Neural progenitor cell (in vitro differentiated cells): ENCODE results near the gene CHI3L1.

Experiments
- EZH2 ChIP-seq: fragments of 200-600 bp; sonication (generic); IDR thresholded peaks from 2 replicates; pipeline ENCODE4 v1.6.1; 2017; ENCODE audit warnings: antibody characterized with exemption, mild to moderate bottlenecking, moderate library complexity
- TF ChIP-seq, protein P1 (sequence below): fragments of 200-600 bp; sonication (generic); IDR thresholded peaks from 2 replicates; pipeline ENCODE4 v1.5.1; 2017; ENCODE audit warnings: antibody characterized with exemption, mild to moderate bottlenecking

DNA sequence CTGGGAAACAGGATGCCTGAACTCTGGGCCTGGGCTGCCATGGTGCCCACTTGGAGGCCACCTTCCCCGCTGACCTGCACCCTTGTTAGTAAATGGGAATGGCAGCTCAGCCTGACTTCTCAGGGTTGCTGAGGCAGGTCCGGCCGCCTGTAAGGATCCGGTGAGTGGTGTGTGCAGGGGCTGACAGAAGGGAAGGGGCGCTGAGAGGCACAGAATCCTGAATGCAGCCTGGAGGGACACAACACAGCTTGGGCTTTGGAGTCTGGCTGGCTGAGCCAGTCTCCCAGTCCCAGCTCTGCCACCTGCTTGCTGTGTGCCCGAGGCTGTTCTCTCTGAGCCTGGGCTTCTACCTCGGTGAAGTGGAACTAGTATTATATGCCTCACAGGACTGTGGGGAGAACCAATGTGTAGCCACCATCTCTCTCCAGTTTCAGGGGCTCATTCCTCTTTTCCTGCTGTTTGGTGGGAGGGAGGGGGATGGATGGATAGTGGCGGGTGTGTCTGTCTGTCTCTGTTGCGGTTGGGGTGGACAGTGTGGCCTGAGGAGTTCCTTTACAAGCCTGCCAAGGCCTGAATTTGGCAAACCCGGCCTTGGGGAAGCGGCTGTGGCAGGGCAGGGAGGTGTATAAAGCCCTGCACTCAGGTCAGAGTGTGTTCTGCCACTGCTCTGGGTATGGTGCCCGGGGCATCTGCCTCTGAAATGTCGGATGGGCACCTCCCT is 41.0 kb downstream of the CHI3L1 start:
- TF ChIP-seq, protein P1, sequence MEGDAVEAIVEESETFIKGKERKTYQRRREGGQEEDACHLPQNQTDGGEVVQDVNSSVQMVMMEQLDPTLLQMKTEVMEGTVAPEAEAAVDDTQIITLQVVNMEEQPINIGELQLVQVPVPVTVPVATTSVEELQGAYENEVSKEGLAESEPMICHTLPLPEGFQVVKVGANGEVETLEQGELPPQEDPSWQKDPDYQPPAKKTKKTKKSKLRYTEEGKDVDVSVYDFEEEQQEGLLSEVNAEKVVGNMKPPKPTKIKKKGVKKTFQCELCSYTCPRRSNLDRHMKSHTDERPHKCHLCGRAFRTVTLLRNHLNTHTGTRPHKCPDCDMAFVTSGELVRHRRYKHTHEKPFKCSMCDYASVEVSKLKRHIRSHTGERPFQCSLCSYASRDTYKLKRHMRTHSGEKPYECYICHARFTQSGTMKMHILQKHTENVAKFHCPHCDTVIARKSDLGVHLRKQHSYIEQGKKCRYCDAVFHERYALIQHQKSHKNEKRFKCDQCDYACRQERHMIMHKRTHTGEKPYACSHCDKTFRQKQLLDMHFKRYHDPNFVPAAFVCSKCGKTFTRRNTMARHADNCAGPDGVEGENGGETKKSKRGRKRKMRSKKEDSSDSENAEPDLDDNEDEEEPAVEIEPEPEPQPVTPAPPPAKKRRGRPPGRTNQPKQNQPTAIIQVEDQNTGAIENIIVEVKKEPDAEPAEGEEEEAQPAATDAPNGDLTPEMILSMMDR = no peak
- TF ChIP-seq EZH2 = no peak
